Inflammatory macrophage treated with lipopolysaccharide for 1 hour (primary cell): Measurements from ENCODE around the gene MRPL38.

Experiments
- DNase-seq, 2 donors: peaks; one replicate each; pipeline ENCODE4 v3.0.0-alpha.2; 2020 to 2022

The MRPL38 gene

DNA sequence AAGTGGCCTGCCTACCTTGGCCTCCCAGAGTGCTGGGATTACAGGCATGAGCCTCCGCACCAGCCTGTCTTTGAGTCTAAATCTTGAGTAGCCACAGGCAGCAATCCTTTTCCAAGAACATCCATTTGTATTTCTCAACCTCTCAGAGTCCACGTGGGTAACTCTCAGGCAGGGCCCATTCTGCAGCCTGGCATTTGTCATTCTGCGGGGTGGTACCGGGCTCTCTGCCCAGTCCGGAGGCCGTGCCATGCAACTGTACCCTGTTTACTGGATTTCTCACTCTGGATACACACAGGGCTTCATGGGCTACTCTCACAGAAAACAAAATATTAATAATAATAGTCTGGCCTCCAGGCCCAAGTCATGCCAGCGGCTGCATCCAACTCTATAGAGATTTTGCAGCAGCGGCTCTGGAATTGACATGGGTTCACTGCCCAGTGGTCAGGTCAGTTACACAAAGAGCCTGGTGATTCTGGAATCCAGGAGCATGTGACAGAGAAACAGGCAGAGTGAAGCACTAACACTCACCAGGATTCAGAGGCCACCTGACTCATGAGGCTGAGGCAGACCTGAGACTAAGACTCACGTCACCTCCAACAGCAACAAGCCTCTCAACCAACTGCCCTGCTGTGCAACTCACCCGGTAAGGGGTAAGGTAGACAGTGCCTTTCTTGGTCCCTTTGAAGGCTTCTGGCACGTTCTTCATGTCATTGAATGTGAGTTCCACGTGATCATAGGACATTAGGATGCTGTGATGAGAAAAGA, 53.6 kb downstream of the MRPL38 start:
- no peak for DNase-seq

DNA sequence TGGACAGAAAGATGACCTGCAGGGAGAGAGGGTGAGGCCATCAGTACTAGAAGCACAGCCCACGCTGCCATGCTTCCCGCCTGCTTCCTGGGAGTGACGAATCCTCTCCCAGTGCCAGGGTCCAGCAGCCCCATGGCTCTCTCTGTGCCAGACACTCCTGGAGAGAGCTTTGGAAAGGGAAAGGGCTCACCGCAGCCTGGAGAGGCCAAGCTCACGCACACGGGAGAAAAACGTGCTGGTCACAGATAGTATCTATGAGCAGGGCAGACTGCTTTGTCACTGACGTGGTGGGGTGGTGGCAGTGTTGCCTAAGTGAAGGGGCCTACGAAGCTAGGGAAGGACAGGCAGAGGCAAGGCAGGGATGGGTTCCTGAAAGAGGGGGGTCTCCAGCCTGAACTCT, 55.0 kb downstream of the MRPL38 start:
- no peak for DNase-seq

DNA sequence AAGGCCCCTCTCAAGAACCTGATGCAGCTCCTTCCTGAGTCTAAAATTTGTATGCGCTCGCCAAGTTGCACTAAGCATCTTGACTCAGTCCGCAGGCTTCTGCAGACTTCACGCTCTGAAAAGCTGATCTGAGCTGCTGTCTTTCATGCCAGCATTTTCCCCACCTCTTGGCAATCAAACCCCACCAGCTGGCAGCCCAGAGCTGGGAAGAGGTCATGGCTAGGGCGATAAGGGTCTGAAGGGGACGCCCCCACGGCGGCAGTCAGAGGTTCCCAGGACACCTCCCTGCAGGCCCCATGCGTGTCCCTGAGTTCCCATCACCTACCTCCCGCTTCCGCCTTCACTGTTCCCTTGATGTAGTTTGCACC, 55.4 kb downstream of the MRPL38 start:
- DNase-seq, result no peak
